GM19468 (cell line): Measurements from ENCODE around the gene BRF1.
"Not testable (repeated sequence)": the region's sequence is repeated elsewhere in the genome, so short reads cannot be mapped to it uniquely, and the experiment has no call there.

Experiments used
- ATAC-seq: cut with Tn5 transposase; IDR thresholded peaks from one replicate; pipeline ENCODE4 v1.9.1; 2021; ENCODE audit warnings: mild to moderate bottlenecking, moderate library complexity, moderate number of reproducible peaks; ENCODE audit not compliant: unreplicated experiment; ENCODE audit errors: extremely low read depth

Gene BRF1

DNA sequence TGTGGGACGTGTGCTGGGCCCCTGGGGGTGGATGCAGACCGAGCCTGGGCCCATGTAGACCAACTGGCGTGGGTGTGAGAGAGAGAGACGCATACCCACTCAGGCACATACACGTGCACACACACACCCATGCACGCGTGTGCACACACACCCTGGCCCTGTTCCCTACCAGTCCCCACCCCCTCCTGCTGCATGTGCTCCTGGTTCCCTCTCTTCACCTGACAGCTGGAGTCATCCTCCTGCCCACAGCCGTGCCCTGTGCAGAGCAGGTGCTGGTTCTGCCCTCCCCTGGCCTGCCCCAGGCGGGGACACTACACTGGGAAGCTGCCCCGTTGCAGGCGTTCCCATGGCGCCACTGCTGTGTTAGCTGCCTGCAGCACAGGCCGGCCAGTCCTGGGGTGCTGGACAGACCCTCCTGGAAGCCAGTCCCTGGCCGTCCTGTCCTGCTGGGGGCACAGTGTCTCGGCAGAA lies 32.3 kb upstream of the BRF1 start:
- no peak for ATAC-seq

DNA sequence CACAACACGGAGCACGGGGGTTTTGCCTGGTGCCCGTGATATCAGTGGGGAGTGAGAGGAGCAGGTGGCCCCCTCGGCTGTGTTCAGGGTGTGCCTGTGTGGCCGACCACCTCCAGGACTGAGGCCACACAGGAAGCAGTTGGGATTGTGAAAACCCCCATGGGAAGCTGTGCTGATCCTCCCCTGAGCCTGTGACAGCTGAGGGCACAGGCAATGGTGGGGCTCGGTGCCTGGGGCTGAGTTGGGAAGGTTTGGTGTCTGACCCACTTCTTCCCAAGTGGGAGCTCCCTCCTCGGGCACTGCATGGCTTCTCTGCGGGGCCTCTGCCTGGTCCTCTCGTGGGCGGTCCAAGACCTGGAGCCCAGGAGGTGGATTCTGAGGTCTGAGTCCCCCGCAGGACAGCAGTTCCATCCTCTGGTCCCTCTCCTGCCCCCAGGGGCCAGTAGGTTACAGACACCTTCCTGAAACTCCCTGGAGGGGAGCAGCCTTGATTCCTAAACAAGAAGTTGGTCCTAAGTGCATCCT lies 31.6 kb upstream of the BRF1 start:
- no peak for ATAC-seq

DNA sequence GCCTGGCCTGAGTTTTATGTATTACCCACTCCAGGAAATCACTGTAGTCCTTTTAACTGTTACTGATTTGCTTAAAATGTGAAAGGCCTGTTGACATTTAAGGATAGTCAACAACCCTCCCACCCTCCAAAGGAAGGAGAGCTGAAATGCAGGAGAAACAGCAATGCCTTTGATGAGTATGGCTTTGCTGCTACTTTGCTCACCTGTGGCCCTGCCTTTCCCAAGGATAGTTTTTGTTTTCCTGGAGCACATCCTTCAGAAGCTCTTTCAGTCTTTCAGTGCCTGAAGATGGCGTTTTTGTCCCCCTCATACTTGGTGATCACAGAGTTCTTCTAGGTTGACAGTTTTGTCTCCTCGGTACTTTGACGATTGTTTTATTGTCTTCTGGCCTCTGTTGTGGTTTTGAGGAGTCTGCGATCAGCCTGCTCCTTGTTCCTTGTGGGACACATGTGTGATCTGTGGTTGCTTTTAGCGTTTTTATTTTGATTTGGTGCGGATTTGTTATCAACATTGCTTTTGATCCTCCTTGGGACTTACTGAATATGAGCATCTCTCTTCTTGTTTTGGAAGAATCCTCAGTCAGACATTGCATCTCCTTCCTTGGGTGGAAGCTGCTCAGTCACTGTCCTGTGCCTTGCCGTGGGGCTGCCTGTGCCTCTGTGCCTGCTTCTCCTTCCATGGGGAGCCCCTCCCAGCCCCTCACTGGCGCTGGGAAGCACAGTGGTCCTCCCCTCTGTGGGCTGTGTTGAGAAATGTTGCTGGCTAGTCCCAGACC lies 31.0 kb upstream of the BRF1 start:
- no peak for ATAC-seq

- ATAC-seq, result no peak
These were observed 29.7 kb upstream of the BRF1 start for GRCh38 chr14:105330491-105330895.

DNA sequence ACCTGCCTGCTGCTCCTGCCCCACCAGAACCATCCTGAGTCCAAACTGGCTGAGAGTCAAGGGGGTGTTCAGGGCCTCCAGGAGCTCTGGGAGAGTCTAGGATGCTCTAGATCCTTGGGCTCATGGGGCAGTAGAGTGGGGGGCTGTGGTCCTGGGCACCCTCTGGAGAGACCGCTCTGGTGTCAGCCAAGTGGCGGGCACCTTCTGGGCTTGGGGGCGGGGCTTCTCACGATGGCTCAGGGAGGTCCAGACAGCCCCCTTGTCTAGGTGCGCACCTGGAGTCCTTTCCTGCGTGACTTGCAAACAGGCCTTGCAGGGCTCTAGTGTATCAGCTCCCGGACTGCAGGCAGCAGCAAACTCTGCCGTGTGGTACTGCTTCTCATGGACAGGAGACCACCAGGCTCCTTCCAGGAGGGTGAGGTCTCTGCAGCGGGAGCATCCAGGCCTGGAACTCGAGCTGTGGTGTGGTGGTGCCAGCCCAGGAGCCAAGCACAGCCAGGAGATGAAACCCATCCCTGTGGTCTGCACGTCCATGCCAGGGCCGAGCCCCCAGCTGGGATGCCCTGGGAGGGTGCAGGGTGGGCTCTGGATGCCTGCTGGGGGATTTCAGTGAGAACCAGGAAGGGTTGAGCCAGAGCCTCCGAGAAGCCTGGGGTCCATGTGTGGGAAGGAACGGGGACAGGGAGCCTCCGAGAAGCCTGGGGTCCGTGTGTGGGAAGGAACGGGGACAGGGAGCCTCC lies 28.8 kb upstream of the BRF1 start:
- ATAC-seq, result no peak

- no peak for ATAC-seq
These were observed 28.0 kb upstream of the BRF1 start for GRCh38 chr14:105328678-105329390.

GRCh38 chr14:105328070-105328677 lies 27.4 kb upstream of the BRF1 start:
- no peak for ATAC-seq

GRCh38 chr14:105327695-105328045 lies 26.9 kb upstream of the BRF1 start:
- ATAC-seq, result not testable (repeated sequence)

DNA sequence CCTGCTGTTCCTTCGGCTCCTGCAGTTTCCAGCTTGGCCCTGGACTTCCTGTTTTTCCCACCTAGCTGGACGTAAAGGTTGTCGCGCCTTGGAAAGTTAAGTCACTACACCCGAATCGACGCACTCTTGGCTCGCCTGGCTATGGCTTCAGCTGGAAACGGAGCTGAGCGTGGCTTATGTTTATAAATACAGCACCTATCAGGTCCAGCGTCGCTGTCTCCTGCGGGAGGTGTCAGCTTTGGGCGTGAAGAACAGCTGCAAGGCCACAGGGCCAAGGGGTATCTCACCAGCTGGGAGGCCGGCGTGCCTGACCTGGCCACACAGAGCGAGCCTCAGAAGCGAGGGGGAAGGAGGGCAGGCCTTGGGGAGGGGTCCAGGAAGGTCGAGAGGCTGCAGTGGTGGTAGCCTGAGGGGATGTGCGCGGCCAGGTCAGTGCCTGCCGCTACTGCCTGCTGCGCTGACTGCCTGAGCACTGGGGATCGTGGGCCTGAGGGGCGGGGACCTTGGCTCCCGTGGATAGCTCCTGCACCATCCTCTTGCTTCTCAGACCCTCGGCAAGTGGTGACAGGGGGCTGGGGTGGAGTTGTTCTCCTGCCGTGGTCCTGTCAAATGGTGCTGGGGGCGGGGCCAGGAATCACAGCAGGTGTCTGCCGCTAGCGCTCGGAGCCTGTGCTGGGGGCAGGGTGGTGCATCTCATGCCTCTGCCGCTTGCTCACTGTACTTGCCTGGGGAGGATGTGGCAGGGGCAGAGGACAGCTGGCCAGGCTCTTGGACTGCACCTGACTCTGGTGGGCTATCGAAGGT lies 26.3 kb upstream of the BRF1 start:
- ATAC-seq, result no peak

GRCh38 chr14:105326568-105326867 lies 25.7 kb upstream of the BRF1 start:
- no peak for ATAC-seq

- ATAC-seq, result no peak
These were observed 25.1 kb upstream of the BRF1 start for GRCh38 chr14:105325716-105326567.

DNA sequence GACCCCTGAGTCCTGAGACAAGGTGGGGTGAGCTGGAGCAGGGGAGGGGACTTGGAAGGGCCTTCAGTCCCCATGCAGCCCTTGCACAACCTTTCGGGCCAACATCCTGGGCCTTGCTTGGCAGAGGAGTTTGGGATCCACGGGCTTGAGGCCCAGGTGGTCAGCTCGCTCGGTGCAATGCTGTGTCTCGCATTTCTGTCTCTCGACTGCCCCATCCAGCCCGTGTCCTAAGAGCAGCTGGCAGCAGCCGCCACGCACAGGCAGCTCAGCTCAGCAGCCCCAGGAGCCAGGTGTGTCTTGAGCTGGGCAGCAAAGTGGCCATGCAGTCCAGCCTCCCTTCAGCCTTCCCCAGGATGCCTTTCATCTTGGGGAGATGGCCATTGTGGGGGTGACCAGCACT lies 24.5 kb upstream of the BRF1 start:
- no peak for ATAC-seq

DNA sequence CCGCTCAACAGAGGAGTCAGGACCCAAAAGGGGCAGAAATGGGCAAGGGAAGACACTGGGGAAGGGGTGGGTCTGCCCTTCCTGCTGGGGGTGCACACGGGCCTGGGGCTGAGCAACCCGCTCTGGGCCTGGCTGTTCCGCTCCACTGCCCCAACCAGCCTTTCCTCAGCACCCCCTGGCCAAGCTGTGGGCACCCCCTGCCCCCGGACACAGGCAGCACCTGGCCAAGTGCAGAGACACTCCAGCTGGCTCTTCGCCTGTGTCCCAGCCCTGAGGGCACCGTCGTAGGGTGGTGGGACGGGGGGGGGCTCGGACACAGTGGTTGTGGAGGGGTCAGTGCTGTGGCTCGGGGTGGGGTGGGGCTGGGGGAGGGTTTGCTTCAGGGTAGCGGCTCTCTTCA lies 24.1 kb upstream of the BRF1 start:
- ATAC-seq, result no peak

DNA sequence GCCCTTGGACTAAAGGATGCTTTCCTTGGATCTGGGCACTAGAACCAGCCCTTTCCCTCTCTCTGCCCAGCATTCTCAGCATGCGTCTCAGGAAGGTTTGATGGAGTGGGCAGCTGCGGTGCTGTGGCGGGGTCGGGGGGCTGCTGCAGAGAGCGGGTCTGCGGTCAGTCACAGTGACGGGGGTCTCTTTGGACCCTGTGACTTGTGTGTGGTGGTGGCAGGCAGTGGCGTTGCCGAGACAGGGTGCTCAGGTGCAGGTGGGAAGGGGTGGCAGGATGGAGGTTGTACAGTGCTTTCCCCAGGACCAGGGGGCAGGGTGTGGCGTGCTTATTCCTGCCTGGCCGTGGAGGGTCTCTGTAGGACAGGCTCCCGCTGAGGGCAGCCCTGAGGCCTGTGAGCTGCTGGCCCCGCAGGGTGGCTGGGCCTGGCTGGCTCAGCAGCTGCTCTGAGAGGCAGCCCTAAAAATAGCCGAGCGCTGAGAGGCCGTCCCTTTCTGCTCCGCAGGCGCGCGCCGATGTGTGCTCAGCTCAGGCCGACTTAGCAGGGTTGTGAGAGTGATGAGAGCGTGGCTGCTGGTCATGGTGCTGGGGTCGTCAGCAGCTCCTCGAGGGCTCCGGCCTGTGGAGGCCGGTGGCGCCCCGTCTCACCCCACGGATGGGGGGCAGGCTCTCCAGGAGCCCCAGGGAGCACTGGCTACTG lies 23.4 kb upstream of the BRF1 start:
- no peak for ATAC-seq

- no peak for ATAC-seq
These were observed 22.9 kb upstream of the BRF1 start for GRCh38 chr14:105323663-105324062.

DNA sequence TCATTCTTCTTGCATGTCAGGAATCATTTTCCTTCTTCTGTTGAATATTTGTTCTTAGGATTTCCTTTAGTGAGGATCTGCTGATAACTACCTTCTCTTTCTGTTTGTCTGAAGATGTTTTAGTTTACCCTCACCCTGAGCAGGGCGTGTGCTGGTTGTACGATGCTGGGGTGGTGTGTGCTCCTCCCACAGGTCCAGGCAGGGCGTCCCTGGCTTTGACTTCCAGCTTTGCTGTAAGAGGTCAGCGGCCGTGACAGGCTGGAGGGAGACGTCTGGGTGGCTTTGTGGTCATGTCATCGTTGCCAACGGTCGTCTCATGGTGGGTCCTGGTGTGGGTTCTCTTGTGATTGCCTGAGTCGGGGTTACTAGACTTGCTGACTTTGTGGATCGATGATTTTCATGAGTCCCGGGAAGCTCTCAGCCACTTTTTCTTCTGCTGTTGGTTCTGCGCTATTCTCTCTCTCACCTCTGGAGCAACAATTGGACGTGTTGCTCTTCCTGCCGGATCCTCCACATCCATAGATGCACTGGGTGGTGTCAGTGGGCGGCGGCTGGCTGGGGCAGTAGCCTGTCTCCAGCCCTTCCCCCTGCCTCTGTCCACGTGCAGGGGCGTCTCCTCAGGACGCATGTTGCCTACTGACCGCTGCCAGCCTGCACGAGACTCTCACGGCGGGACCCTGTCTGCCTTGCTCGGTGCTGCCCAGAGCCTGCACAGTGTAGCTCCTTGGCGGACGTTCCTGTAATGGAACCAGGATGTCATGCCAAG lies 22.2 kb upstream of the BRF1 start:
- no peak for ATAC-seq

DNA sequence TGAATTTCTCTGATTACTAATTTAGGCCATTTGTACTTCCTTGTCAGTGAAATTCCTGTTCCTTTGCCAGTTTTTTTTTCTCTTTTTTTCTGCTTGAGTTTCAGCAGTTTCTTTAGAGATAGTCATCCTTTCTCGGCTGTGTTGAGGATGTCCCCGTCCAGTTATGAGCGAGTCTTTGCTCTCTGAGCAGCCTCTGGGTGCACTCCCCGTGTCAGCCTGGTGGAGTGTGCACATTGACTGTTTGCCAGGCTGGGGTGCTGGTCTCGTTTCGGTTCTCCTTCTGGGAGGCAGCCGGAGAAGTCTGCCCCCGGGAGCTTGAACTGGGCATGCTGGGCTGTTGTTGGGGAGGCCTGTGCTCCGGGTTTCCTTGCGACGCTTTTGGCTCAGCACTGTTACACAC lies 16.7 kb upstream of the BRF1 start:
- ATAC-seq, result no peak
